ENCODE data around the gene COBL.

GRCh38 chr7:51058764-51059163 is 257.8 kb downstream of the COBL start:
- no peak for TF ChIP-seq NFXL1 (IDR thresholded peaks at IDR 0.05; ENCODE audit: borderline replicate concordance)
- no peak for TF ChIP-seq EZH2 (IDR thresholded peaks at IDR 0.05; ENCODE audit: borderline replicate concordance, control insufficient read depth, low read depth, low read length)
- no peak for TF ChIP-seq PRDM15 (CRISPR knock-in tag; IDR thresholded peaks at IDR 0.05)
- no peak for TF ChIP-seq CTCF (IDR thresholded peaks at IDR 0.05 in 2 of 3, conservative IDR thresholded peaks at IDR 0.05 in 1 of 3; ENCODE audit: control insufficient read depth in 2 of 3, extremely low read depth in 1 of 3, insufficient read depth in 1 of 3, low read depth in 3 of 3, low read length in 3 of 3)
- no peak for TF ChIP-seq PBX3 (IDR thresholded peaks at IDR 0.05; ENCODE audit: insufficient replicate concordance, low read depth, low read length)
- no peak for TF ChIP-seq BCL11A (IDR thresholded peaks at IDR 0.05; ENCODE audit: low read depth, low read length)
- TF ChIP-seq MXI1 (IDR thresholded peaks at IDR 0.05; ENCODE audit: low read depth, low read length), result no peak

Measured in GM12878 (cell line).